Hepatic stellate cell (primary cell): ENCODE measurements around the gene REEP1.
"Not testable (repeated sequence)": the region's sequence is repeated elsewhere in the genome, so short reads cannot be mapped to it uniquely, and the experiment has no call there.

ENCODE experiments used
- DNase-seq: peaks from one replicate; pipeline ENCODE4 v3.0.0; 2011; ENCODE audit warnings: low spot score

Gene REEP1

GRCh38 chr2:86345783-86346370 is 8.5 kb upstream of the REEP1 start:
- DNase-seq: not testable (repeated sequence)

GRCh38 chr2:86344404-86344803 is 7.0 kb upstream of the REEP1 start:
- DNase-seq: no peak

GRCh38 chr2:86342488-86342887 is 5.1 kb upstream of the REEP1 start:
- no peak for DNase-seq

GRCh38 chr2:86341470-86341869 is 4.0 kb upstream of the REEP1 start:
- no peak for DNase-seq

- no peak for DNase-seq
Measured at GRCh38 chr2:86338778-86339295, 1.4 kb upstream of the REEP1 start.

- no peak for DNase-seq
Measured at GRCh38 chr2:86336675-86337243, 667 bp downstream of the REEP1 start.

- DNase-seq: no peak
Measured at GRCh38 chr2:86335865-86336674, 1.4 kb downstream of the REEP1 start.

- DNase-seq: no peak
Measured at GRCh38 chr2:86333378-86333777, 4.0 kb downstream of the REEP1 start.

GRCh38 chr2:86332654-86333053 is 4.8 kb downstream of the REEP1 start:
- DNase-seq: no peak

- DNase-seq: no peak
Measured at GRCh38 chr2:86331384-86331783, 6.0 kb downstream of the REEP1 start.

GRCh38 chr2:86330001-86330400 is 7.4 kb downstream of the REEP1 start:
- DNase-seq: no peak

- no peak for DNase-seq
Measured at GRCh38 chr2:86323273-86324021, 14.0 kb downstream of the REEP1 start.

GRCh38 chr2:86319700-86320580 is 17.5 kb downstream of the REEP1 start:
- no peak for DNase-seq

- DNase-seq: no peak
Measured at GRCh38 chr2:86315084-86315483, 22.3 kb downstream of the REEP1 start.

GRCh38 chr2:86314125-86314524 is 23.3 kb downstream of the REEP1 start:
- no peak for DNase-seq

- DNase-seq: no peak
Measured at GRCh38 chr2:86313341-86313740, 24.1 kb downstream of the REEP1 start.

GRCh38 chr2:86311879-86312278 is 25.5 kb downstream of the REEP1 start:
- no peak for DNase-seq

GRCh38 chr2:86309966-86310365 is 27.5 kb downstream of the REEP1 start:
- DNase-seq: no peak

- no peak for DNase-seq
Measured at GRCh38 chr2:86308984-86309695, 28.3 kb downstream of the REEP1 start.

- no peak for DNase-seq
Measured at GRCh38 chr2:86308356-86308755, 29.1 kb downstream of the REEP1 start.

- no peak for DNase-seq
Measured at GRCh38 chr2:86307431-86307830, 30.0 kb downstream of the REEP1 start.
